Neural progenitor cell (in vitro differentiated cells): ENCODE measurements around the gene HINT3.

Source experiments
- CTCF ChIP-seq: fragments of 200-600 bp; sonication (generic); IDR thresholded peaks from 2 replicates; pipeline ENCODE4 v1.5.1; 2017; ENCODE audit warnings: antibody characterized with exemption, mild to moderate bottlenecking
- EZH2phosphoT487 ChIP-seq: fragments of 200-600 bp; sonication (generic); IDR thresholded peaks from 2 replicates; pipeline ENCODE4 v1.6.1; 2017; ENCODE audit warnings: antibody characterized with exemption

GRCh38 chr6:125922322-125922860 is 34.2 kb upstream of the HINT3 start:
- no peak for TF ChIP-seq CTCF
- TF ChIP-seq EZH2phosphoT487 = no peak
